Right atrium auricular region (tissue), 2 donors: ENCODE results near the gene SACM1L. TPM values are rescaled to one million over a fixed set of nuclear protein-coding genes. Genes with fewer than 3 reads are reported as not detected.

Source experiments
- DNase-seq: peaks from one replicate; pipeline ENCODE4 v3.0.0-alpha.2; 2019; ENCODE audit warnings: low spot score
- H3K27ac ChIP-seq, 2 donors: fragments of 200-600 bp; sonication (generic); 1 replicate in 1 of 2; 2 replicates in 1 of 2; pipeline ENCODE4 v1.5.1; 2016 to 2019
- H3K27me3 ChIP-seq, 2 donors: fragments of 200-600 bp; sonication (generic); one replicate each; pipeline versions ENCODE4 v1.5.1 to v1.6.0; 2017 to 2019
- H3K36me3 ChIP-seq: fragments of 200-600 bp; sonication (generic); one replicate; pipeline ENCODE4 v1.5.1; 2016
- H3K4me1 ChIP-seq, 2 donors: fragments of 200-600 bp; sonication (generic); one replicate each; pipeline versions ENCODE4 v1.5.1 to v1.6.0; 2017 to 2019
- H3K4me3 ChIP-seq, 2 donors: fragments of 200-600 bp; sonication (generic); 1 replicate in 1 of 2; 2 replicates in 1 of 2; pipeline ENCODE4 v1.5.1; 2017 to 2019; ENCODE audit warnings: mild to moderate bottlenecking in 1 of 2, moderate library complexity in 1 of 2
- H3K9me3 ChIP-seq, 2 donors: fragments of 200-600 bp; sonication (generic); one replicate each; pipeline ENCODE4 v1.5.1; 2019
- CTCF ChIP-seq, 2 donors: fragments of 200-600 bp; sonication (generic); IDR thresholded peaks; one replicate each; pipeline ENCODE4 v1.5.1; 2019; ENCODE audit warnings: antibody characterized with exemption in 2 of 2
- total RNA-seq, 2 donors: library from RNA; depleted of rRNA; stranded (reverse); fragments of >200 nt; gene quantifications; one replicate each; pipeline ENCODE4 v1.1.0, GENCODE V29; 2016

The SACM1L gene
- total RNA-seq, 2 donors from 2014 or later = 16.6 to 18.7 TPM

GRCh38 chr3:45715945-45716344, 26.7 kb downstream of the SACM1L start:
- no peaks in the 10 kb centered on the region for H3K9me3 ChIP-seq
- H3K36me3 ChIP-seq = peaks cover 25% of the 10 kb centered on the region
- no peak for TF ChIP-seq CTCF (IDR thresholded peaks at IDR 0.05)
- DNase-seq = no peak
- no peaks in the 10 kb centered on the region for H3K27me3 ChIP-seq
- H3K4me1 ChIP-seq = peaks cover 0 to 9% of the 10 kb centered on the region in 2 donors
- H3K27ac ChIP-seq = peak overlapping the region; percentile 23 to 78
- H3K4me3 ChIP-seq = no peak overlapping the region

- Histone ChIP-seq H3K27me3 (no peaks in the 10 kb centered on the region), H3K4me1 (peaks cover 0 to 9% of the 10 kb centered on the region in 2 donors), H3K9me3 (no peaks in the 10 kb centered on the region), H3K36me3 (peaks cover 20% of the 10 kb centered on the region), H3K4me3 (no peak overlapping the region), H3K27ac (peak overlapping the region; percentile 23 to 78)
- DNase-seq = no peak
- no peak for TF ChIP-seq CTCF (IDR thresholded peaks at IDR 0.05)
Measured at GRCh38 chr3:45716790-45717336, 27.7 kb downstream of the SACM1L start.

- no peak for TF ChIP-seq CTCF (IDR thresholded peaks at IDR 0.05)
- peaks cover 36% of the 10 kb centered on the region for H3K36me3 ChIP-seq
- H3K27me3 ChIP-seq = no peaks in the 10 kb centered on the region
- DNase-seq = no peak
- no peak overlapping the region for H3K4me3 ChIP-seq
- no peak overlapping the region for H3K27ac ChIP-seq
- no peaks in the 10 kb centered on the region for H3K9me3 ChIP-seq
- H3K4me1 ChIP-seq = peaks cover 0 to 9% of the 10 kb centered on the region in 2 donors
Measured at GRCh38 chr3:45719655-45720487, 30.7 kb downstream of the SACM1L start.

- no peak for TF ChIP-seq CTCF (IDR thresholded peaks at IDR 0.05)
- no peaks in the 10 kb centered on the region for H3K9me3 ChIP-seq
- no peak overlapping the region for H3K4me3 ChIP-seq
- no peaks in the 10 kb centered on the region for H3K27me3 ChIP-seq
- peaks cover 42% of the 10 kb centered on the region for H3K36me3 ChIP-seq
- no peaks in the 10 kb centered on the region for H3K4me1 ChIP-seq
- no peak for DNase-seq
- no peak overlapping the region for H3K27ac ChIP-seq
Measured at GRCh38 chr3:45724911-45725310, 35.7 kb downstream of the SACM1L start.

- Histone ChIP-seq H3K4me1 (no peaks in the 10 kb centered on the region), H3K9me3 (no peaks in the 10 kb centered on the region), H3K27me3 (no peaks in the 10 kb centered on the region), H3K36me3 (peaks cover 61% of the 10 kb centered on the region), H3K27ac (no peak overlapping the region), H3K4me3 (no peak overlapping the region)
- DNase-seq = no peak
- TF ChIP-seq CTCF (IDR thresholded peaks at IDR 0.05) = no peak
Measured at GRCh38 chr3:45729614-45730013, 40.4 kb downstream of the SACM1L start.
